ENCODE results near the gene SKI.

Gene SKI

DNA sequence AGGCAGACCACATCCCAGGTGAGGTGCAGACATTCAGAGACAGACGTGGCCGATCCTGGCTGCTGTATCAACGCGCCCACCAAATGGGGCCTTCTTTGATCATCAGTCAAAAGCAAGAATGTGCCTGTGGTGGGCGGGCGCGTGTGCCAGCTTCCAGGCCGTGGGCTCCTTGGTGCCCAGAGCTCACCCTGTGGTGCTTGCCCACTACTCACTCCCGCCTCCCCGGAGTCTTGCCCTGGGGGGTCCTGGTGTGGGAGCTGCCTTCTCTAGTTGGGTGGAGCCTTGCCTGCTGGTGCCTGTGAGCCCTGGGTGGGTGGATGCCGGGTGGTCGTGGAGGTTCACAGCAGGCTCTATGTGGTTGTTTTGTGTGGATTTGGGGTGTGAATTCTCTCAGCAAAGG is 70.6 kb downstream of the SKI start:
- DNase-seq = no peak

DNA sequence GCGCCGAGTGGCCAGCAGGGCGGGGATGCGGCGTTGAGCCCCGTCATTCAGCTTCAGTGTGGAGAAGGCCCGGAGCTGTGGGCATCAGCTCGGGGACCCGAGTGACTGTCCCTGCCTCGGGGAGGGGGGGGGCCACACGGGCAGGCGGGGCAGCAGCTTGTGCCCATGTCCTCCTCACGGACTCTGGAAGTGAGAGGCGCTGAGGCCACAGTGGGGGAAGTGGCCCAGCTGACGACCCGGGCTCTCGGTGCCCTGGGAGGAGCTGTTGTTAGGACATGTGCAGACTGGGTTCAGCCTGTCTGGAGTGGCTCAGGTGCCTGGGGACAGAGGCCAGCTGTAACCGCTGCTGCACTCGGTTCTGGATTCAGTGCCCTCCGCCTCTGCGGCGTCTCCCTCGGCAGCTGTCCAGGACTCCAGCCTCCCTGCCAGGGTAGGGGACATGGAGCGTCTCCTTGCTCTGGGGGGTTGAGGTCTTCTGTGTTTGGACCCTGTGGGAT is 71.1 kb downstream of the SKI start:
- DNase-seq = no peak

DNA sequence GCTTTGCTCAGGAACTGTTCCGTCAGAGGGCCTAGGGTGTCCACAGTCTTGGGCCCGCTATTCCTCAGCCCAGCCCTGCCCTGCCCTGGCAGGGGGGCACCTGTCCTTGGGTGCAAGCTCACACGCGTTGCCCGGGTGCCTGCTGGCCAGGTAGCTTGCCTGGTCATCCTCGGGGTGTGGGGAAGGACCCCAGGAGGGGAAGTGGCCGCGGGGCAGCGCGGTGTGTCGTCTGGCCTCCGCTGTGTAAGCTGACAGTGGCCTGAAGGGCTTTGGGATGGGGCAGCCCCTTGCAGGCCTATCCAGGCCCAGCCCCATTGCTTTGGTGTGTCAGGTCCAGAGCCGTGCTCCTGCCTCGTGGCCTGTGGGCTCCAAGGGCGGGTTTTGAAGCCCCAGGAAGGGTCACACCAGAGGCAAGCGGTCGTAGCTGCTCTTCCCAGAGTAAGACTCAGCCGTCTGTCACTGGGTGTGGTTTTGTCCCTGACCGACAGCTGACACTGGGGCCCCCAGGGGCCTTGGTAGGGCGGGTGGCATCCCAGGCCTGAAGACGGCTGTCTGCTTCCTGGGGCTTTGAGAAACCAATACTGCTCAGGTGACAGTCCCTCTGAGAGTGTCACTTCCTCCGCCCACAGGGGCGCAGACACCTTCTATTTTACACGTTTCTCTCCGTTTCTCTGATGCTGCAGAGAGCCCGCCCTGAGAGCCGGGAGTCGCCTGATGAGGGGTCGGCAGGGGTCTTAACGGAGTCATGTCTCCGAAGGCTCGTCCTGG is 72.1 kb downstream of the SKI start:
- DNase-seq = no peak

DNA sequence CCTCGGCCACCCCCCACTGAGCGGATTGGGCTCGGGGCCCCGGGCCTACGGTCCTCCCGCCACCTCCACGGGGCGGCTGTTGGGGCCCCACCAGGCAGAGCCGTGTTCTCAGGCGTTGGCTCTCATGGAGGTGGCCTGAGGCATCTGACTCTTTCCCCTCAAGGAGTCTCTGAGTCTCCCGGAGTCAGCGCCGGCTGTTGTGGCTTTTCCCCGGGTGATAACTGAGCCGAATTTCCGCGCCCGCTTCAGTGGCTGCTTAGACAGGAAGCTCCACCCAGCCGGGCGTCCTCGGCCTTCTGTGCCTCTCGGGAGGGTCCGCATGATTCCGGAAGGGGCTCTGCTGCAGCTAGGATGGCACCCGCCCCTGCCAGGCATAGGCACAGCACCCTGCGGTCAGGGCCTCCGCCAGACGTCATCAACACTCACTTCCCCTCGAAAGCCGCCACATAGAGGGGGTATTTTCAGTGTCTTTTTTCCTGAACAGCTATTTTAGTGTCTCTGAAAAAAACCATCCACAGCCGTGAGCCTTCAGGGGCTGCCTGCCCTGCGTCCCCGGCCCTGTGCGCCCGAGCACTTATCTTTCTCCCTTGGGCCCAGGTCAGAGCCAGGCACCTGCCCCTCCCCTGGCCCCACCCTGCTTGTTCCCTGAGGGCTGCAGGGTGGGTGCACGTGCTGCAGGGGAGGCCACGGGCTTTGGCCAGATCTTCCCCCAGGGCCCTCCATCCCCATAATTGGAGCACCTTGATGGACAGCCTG is 72.9 kb downstream of the SKI start:
- no peak for DNase-seq

DNA sequence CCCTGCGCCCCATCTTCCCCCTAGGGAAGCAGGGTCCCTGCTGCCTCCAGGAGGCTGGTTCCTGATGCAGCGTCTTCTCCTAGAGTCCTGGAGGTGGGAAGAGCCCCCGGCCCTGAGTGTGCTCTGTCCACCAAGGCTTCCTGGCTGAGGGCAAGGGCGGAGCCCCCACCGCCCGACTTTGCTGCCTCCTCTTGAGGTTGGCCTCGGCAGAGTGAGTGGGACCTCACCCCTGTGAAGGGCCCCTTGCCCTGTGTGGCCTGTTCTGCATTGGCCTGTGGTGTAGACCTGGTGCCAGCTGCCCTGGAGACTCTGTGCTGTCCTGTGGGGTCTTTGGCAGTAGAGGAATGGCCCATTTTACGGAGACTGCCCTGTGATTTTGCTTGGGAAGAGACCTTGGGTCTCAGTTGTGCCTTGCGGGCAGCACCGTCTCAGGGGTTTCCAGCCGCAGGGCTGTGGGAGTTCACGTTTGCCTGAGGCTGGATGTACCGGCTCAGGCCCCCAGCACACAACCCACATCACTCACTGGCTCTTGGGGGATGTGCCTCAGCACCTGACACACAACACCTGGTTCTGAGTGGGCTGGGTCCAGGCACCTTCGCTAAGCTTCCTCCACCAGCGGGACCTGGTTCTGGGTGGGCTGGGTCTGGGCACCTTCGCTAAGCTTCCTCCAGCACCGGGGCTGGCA is 73.6 kb downstream of the SKI start:
- DNase-seq = no peak

DNA sequence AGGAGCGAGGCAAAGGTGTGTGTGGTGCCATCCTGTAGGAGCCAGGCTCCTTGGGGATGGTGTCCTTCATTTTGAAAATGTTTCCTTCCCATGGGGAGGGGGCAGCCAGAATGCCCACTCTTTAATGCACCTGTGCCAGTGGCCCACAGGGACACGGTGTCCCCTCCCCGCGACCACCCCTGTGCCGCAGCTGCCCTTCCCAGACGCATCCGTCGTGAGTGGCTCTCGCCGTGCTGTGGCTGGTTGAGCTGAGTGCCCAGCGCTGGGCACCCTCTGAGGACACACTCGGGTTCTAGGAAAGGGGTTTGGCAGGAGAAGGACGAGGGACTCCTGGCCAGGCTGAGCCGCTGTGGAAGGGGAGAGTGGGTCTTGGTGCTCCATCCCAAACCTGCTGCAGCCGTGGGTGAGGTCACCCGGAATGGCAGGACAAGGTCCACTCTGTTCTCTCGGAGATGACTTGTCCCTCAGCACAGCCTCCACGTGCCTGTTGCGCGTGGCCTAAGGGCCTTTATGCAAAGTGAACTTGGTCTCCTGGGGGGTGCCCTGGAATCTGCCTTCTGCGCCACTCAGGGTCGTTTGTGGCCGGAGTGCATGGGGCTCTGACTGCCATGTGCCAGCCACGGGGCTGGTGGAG is 74.3 kb downstream of the SKI start:
- DNase-seq = no peak

DNA sequence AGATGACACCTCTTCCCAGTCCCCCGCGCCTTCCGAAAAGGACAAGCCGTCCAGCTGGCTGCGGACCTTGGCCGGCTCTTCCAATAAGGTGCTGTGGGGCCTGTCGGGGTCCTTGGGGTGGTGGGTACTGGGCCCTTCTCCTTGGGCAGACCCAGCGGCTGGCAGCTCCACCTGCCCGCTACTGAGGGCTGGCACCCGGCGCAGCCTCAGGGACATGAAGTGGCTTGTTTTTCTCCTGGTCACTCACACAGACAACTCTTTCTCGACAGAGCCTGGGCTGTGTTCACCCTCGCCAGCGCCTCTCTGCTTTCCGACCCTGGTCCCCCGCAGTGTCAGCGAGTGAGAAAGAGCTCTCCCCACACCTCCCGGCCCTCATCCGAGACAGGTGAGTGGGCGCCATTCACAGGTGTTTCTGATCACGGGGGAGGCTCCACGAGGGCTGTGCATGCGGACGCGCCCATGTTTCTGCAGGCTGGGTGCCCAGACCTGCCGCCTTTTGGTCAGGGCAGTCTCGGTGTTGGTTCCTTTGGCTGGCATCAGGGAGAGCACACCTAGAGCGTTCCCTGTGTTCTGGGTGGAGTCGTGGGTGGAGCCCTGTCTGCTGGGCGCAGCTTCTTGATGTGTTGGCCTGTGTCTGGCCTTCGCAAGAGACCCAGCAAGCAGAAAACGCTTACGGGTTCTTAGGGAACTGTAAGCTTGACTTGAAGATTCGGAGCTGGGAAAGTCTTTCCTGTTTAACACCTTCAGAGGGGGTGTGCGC is 75.1 kb downstream of the SKI start:
- no peak for DNase-seq

DNA sequence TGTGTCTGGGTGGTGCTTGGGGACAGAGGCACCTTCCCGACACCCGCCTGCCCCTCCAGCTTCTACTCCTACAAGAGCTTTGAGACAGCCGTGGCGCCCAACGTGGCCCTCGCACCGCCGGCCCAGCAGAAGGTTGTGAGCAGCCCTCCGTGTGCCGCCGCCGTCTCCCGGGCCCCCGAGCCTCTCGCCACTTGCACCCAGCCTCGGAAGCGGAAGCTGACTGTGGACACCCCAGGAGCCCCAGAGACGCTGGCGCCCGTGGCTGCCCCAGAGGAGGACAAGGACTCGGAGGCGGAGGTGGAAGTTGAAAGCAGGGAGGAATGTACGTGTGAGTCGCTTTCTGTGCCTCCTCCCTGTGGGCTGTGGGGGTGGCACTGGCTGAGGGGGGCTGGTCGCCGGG is 75.7 kb downstream of the SKI start:
- DNase-seq = no peak

DNA sequence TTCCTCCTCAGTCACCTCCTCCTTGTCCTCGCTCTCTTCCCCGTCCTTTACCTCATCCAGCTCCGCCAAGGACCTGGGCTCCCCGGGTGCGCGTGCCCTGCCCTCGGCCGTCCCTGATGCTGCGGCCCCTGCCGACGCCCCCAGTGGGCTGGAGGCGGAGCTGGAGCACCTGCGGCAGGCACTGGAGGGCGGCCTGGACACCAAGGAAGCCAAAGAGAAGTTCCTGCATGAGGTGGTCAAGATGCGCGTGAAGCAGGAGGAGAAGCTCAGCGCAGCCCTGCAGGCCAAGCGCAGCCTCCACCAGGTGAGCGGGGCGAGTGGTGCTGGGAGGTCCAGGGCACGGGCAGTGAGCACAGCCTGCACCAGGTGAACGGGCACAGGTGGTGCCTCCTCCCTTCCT is 76.2 kb downstream of the SKI start:
- no peak for DNase-seq

DNA sequence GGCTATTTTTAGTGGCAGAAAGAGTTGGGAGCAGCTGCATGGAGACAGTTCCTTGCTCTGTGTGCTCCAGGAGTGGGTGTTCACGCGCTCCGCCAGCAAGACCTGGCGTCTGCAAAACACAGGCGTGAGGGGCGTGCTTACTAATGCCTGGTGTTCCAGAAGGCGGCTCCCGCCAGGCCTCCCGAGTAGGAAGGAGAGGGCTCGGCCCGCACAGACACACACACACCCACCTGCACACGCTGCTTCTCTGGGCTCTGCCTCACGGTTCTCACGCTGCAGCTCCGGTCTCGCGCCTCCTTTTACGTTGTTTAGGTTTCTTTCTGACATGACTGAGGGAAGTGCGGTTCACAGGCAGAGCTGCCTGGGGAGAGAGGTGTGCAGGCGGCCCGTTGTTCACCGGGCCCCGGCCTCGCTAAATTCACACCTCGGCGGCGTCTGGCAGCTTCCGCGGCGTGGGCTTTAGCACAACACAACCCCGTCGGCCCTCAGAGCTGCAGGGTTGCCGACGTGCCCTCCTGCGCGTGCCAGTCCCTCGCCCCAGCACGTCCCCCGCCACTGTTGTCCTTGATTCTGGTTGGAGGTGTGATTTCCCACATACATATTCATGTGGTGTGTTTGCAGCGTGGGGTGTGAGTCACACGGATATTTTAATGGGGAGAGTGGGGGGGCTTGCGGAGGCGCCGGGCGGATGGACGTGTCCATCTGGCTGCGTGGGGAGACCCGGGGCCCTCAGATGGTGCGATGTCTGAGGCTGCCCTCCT is 77.0 kb downstream of the SKI start:
- DNase-seq = no peak

DNA sequence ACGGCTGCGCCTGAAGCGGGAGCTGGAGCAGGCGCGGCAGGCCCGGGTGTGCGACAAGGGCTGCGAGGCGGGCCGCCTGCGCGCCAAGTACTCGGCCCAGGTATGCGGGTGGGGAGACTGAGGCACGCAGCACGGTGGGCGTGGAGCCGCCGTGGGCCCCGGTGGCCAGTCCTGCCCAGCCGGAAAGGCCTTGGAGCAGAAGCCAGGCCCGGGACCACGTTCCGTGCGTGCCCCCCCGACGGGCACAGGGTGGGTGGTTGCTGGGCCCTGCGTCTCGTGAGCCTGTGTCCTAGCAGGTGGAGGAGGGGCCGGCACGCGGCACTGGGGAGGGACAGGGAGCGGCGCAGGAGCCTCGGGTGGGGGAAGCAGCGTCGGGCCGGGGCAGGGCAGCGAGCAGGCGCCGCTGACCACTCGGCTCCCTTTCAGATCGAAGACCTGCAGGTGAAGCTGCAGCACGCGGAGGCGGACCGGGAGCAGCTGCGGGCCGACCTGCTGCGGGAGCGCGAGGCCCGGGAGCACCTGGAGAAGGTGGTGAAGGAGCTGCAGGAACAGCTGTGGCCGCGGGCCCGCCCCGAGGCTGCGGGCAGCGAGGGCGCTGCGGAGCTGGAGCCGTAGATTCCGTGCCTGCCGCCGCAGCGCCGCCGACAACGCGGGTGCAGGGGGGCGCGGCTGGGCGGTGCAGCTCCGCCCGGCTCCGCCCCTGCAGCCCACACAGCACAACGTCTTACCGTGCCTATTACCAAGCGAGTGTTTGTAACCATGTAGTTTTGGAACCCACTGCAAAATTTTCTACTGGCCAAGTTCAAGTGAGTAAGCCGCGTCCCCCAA is 78.2 kb downstream of the SKI start:
- no peak for DNase-seq

DNA sequence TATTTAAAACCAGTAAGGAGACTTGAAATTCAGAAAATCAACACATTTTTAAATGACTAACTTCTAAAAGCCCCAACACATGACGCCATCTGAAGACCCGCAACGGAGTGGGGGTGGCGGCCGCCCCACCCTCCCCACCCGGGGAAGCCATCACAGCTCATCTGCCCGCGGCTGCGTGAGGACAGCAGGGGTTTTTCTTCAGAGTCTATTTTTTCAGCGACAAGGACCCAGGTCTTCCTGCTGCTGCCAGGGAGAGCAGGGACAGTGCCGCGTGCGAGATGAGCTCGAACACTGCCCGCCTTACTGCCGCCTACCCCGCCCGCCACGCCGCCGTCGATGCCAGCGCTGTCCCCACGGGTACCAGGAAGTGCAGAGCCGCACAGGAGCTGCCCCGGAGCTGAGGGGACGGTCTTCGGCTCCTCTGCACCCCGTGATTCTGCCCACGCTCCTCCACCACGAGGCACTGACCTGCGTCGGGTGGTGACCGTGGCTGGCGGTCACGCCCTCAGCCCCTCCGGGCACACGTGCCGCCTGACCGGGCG is 79.0 kb downstream of the SKI start:
- no peak for DNase-seq

DNA sequence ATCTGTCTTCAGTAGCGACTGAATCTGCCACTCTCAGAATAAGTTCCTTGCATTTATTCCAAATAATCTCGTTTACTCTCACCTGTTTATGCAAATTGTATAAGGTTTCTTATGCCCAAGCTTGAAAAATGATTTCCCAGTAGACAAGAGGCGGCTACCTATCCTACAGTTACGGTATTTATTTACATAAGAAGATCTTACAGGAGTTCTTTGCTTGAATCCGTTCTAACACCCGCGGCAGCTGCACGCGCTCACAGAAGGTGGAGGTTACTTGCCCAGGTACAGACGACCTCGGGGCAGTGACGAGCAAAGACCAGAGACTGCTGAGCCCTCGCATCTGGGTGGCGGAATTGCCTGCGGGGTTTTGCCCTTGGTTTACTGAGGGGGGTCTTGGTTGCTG is 79.9 kb downstream of the SKI start:
- DNase-seq = no peak

DNA sequence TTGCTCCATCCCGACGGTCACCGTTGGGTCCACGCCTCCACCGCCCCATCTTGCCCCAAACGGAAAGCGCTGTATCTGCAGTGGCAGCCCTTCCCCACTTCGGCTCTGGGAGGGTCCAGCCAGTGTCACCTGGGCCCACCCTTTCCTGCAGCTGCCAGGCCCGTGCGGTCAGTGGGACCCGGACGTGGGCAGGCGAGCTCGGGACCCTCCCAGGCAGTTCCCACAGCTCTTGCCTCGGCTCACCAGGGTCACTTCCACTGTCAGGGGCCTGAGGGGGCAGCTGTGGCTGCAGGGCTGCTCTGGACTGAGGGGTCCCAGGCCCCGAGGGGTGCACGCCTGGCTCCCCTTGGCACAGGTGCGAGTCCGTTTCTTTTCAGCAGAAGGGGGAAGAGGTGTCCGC is 80.7 kb downstream of the SKI start:
- DNase-seq = no peak

DNA sequence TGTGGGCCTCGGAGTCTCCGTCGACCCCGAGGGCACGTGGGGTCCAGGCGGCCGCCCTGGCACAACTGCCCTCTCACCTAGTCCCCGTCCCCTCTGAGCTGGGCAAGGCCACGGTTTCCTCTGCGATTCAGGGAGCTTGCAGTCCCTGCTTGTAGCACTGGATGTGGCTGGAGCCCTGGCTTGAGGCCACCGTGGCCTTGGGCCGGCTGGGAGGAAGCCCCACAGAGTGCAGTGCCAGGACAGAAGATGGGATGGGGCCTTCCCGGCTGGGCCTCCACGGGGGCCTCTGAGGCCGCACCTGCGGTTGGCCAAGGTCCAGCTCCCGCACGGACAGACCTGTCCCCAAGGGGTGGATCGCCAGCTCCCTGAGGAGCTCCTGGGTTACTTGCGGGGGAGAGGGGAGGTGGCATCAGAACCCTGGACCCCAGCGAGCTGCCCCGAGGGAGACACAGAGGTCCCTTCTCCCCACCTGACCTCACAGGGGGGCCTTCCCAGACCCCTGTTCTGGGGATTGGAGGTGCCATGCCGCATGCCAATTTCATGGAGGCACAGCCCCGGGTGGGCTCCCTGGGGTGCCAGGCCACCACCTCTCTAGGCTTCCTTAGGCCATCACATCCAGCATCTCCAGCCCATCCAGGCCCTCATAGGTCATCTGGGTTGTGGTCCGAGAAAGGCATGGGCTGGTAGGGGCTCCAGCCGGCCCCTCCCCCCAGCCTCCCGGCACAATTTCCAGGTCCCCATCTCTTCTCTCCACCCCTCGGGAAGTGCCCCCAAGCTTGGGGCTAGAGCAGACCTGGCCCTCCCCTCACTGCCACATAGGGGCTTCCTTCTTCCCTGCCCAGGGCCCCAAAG is 82.4 kb downstream of the SKI start:
- DNase-seq = no peak

DNA sequence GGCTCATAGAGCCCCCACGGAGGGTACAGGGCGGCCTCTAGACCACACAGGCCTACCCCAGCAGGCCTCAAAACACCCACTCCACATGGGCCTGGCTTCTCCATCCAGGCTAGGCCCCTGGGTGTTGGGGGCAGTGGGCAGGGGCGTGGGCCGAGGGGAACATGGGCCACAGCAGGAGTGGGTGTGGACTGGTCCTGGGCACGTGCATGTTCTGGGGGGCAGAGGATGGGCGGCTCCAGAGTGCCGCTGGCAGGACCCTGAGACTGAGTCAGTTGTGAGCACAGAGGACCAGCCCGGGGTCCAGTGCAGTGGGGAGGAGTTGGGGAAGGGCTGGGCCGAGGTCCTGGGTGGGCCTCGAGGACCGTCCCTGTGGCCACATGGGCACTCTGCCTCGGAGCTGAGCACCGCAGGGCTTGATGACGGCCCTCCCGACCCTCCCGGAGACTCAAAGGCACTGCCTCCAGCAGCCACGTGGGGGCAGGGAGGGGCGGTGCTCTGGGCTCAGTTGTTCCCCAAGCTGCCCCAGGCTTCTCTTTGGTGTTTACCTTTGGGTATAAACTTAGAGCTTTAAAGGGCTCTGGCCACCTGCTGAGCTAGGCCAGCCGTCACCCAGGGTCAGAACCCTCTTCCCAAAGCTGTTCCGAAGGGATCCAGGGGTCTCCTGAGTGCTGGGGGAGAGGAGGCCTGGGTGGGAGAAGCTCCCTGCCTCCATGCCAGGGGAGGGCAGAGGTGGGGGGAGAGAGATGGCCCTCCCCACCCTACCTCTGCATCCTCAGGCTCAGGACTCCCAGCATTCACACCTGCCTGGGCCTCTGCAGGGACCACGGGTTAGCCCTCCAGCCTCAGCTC is 83.3 kb downstream of the SKI start:
- peak; percentile 64 for DNase-seq

DNA sequence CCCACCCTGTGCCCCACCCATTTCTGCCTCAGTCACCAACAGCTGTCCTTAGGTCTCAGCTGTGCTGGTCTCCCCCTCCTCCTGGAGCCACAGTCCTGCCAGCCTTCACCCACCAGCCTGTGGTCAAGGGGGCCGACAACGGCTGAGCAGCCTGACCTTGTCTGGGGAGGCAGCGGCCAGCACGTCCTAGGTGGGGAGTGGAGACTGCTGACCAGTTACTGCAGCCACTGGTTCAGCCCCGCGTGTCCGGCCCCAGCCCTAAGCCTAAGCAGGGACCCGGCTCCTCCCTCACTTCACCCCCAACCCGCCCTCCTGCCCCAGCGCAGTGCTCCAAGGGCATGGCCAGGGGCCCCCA is 84.0 kb downstream of the SKI start:
- DNase-seq = no peak

DNA sequence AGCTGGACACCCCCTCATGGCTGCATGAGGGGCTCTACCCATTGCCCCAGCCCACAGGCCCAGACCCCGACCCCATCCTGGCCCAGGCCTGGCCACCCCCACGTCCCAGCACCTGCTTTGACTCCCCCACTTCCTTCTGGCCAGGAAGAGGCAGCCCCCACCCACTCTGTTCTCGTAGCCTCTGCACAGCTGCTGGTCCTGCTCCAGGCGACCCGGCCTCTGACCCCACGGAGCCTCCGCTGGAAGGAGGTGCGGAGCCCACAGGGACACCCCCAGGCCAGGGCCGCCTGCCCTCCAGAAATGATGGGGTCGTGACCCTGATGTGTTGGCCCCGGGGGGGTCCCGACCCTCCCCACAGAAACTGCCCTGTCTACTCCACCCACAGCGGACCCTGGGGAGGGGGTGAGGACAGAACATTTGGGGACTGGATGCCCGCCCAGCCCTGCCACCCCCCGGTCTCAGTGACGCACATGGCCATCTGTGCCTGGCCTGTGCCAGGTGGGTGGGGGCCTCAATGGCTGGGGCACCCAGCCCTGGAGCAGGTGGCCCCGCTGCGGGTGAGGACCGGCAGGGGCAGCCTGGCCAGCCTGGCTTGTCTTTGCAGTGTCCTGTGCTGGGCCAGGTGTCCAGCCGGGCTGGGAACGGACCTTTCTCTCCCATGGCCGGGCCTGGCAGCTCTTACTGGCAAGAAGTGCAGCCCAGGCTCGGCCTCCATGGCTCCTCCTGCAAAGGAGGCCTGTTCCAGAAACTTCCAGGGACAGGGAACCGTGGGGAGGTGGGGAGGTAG is 84.6 kb downstream of the SKI start:
- no peak for DNase-seq
